ENCODE results near the gene RNASET2. TPM values are rescaled to one million over a fixed set of nuclear protein-coding genes. Genes with fewer than 3 reads are reported as not detected.
"Not testable (repeated sequence)": the region's sequence is repeated elsewhere in the genome, so short reads cannot be mapped to it uniquely, and the experiment has no call there.

Gene RNASET2
- total RNA-seq, 4 donors from 2014 or later: 57.9 to 115 (median 103) TPM

DNA sequence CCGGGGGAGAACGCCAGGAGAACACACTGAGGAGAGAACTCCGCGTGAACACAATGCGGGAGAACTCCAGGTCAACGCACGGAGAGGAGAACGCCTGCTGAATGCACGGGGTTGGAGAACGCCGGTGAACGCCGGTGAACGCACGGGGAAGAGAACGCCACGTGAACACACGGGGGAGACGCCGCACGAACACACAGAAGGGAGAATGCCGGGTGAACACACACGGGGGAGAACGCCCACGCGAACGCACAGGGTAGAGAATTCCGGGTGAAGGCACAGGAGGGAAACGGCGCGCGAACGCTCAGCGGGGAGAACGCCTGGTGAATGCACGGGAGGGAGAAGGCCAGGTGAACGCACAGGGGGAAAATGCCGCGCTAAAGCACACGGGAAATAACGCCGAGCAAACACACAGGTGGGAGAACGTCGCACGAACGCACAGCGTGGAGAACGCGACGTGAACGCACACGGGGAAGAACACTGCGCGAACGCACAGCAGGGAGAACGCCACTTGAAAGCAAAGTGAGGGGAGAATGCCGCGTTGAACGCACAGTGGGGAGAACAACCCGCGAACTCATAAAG lies 56.1 kb downstream of the RNASET2 start:
- no peaks in the 10 kb centered on the region for H3K36me3 ChIP-seq
- no peaks in the 10 kb centered on the region for H3K9me3 ChIP-seq
- no peaks in the 10 kb centered on the region for H3K27me3 ChIP-seq
- TF ChIP-seq EP300 (IDR thresholded peaks at IDR 0.05) (no peak), POLR2A (IDR thresholded peaks at IDR 0.05) (no peak)
- TF ChIP-seq, protein P1, sequence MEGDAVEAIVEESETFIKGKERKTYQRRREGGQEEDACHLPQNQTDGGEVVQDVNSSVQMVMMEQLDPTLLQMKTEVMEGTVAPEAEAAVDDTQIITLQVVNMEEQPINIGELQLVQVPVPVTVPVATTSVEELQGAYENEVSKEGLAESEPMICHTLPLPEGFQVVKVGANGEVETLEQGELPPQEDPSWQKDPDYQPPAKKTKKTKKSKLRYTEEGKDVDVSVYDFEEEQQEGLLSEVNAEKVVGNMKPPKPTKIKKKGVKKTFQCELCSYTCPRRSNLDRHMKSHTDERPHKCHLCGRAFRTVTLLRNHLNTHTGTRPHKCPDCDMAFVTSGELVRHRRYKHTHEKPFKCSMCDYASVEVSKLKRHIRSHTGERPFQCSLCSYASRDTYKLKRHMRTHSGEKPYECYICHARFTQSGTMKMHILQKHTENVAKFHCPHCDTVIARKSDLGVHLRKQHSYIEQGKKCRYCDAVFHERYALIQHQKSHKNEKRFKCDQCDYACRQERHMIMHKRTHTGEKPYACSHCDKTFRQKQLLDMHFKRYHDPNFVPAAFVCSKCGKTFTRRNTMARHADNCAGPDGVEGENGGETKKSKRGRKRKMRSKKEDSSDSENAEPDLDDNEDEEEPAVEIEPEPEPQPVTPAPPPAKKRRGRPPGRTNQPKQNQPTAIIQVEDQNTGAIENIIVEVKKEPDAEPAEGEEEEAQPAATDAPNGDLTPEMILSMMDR (IDR thresholded peaks at IDR 0.05): no peak
- H3K4me1 ChIP-seq: peaks cover 0 to 18% (median 0%) of the 10 kb centered on the region in 4 donors
- no peak overlapping the region for H3K4me3 ChIP-seq
- WGBS, 2 donors: 95 to 97% methylated on average over 61 of the region's 61 CpGs
- no peak overlapping the region for H3K27ac ChIP-seq
- no peak for DNase-seq (ENCODE audit: low spot score in 2 of 2)

DNA sequence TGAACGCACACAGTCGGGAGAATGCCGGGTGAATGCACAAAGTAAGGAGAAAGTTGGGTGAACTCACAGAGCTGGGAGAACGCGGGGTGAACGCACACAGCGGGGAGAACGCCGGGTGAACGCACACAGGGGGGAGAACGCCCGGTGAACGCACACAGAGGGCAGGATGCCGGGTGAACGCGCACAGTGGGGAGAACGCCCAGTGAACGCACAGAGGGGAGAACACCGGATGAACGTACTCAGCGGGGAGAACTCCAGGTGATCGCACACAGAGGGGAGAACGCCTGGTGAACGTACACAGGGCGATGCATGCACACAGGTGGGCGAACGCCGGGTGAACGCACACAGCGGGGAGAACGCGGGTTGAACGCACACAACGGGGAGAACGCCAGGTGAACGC lies 57.4 kb downstream of the RNASET2 start:
- TF ChIP-seq EP300 (IDR thresholded peaks at IDR 0.05) (no peak), POLR2A (IDR thresholded peaks at IDR 0.05) (no peak)
- TF ChIP-seq, protein P1 (IDR thresholded peaks at IDR 0.05): no peak
- no peak overlapping the region for H3K27ac ChIP-seq
- DNase-seq (ENCODE audit: low spot score in 2 of 2): no peak
- no peaks in the 10 kb centered on the region for H3K36me3 ChIP-seq
- no peak overlapping the region for H3K4me3 ChIP-seq
- H3K27me3 ChIP-seq: no peaks in the 10 kb centered on the region
- WGBS, 2 donors: 95 to 97% methylated on average over 36 of the region's 36 CpGs
- H3K4me1 ChIP-seq: peaks cover 0 to 5% (median 0%) of the 10 kb centered on the region in 4 donors
- no peaks in the 10 kb centered on the region for H3K9me3 ChIP-seq

DNA sequence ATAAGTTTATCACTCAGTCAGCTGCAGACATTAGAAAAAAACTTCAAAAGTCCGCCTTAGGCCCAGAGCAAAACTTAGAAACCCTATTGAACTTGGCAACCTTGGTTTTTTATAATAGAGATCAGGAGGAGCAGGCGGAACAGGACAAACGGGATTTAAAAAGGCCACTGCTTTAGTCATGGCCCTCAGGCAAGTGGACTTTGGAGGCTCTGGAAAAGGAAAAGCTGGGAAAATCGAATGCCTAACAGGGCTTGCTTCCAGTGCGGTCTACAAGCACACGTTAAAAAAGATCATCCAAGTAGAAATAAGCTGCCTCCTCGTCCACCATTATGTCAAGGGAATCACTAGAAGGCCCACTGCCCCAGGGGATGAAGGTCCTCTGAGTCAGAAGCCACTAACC lies 61.7 kb downstream of the RNASET2 start:
- H3K4me1 ChIP-seq; H3K27ac ChIP-seq; H3K27me3 ChIP-seq; DNase-seq (ENCODE audit: low spot score in 2 of 2); H3K36me3 ChIP-seq; H3K9me3 ChIP-seq; H3K4me3 ChIP-seq: not testable (repeated sequence)
- WGBS, 2 donors: 84 to 89% methylated on average over 7 of the region's 7 CpGs

DNA sequence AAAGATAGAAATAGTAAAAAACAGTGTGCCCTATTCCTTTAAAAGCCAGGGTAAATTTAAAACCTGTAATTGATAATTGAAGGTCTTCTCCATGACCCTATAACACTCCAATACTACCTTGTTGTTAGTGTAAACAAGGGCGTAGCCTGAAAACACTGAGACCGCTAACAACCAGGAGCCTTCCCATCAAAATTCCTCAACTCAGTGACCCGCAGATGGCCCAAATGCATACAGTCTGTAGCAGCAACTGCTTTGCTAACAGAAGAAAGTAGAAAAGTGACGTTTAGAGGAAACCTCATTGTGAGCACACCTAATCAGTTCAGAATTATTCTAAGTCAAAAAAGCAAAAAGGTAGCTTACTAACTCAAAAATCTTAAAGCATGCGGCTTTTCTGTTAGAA lies 63.9 kb downstream of the RNASET2 start:
- H3K27me3 ChIP-seq; DNase-seq (ENCODE audit: low spot score in 2 of 2); H3K27ac ChIP-seq; H3K36me3 ChIP-seq; H3K4me1 ChIP-seq; H3K4me3 ChIP-seq: not testable (repeated sequence)
- H3K9me3 ChIP-seq: peaks cover 0 to 11% (median 0%) of the 10 kb centered on the region in 4 donors
- WGBS, 2 donors: 54 to 61% methylated on average over 5 of the region's 5 CpGs

DNA sequence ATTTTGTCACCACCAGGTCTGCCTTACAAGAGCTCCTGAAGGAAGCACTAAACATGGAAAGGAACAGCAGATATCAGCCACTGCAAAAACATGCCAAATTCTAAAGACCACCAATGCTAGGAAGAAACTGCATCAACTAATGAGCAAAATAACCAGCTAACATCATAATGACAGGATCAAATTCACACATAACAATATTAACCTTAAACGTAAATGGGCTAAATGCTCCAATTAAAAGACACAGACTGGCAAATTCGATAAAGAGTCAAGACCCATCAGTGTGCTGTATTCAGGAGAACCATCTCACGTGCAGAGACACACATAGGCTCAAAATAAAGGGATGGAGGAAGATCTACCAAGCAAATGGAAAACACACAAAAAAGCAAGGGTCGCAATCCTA lies 69.6 kb downstream of the RNASET2 start:
- H3K4me1 ChIP-seq; H3K27ac ChIP-seq; DNase-seq (ENCODE audit: low spot score in 2 of 2); H3K36me3 ChIP-seq; H3K27me3 ChIP-seq; H3K4me3 ChIP-seq: not testable (repeated sequence)
- H3K9me3 ChIP-seq: peaks cover 0 to 45% (median 0%) of the 10 kb centered on the region in 4 donors
- WGBS, 2 donors: 86 to 90% methylated on average over 4 of the region's 4 CpGs

DNA sequence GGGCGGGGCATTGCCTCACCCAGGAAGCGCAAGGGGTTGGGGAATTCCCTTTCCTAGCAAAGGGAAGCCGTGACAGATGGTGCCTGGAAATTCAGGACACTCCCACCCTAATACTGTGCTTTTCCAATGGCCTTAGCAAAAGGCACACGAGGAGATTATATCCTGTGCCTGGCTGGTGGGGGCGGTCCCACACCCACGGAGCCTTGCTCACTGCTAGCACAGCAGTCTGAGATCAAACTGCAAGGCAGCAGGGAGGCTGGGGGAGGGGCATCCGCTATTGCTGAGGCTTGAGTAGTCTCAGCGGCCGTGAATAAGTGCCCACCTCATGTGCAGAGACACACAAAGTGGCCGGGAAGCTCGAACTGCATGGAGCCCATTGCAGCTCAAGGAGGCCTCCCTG lies 71.4 kb downstream of the RNASET2 start:
- WGBS, 2 donors: 82 to 89% methylated on average over 10 to 11 of the region's 11 CpGs
- peaks cover 0 to 41% (median 0%) of the 10 kb centered on the region in 4 donors for H3K9me3 ChIP-seq
- H3K27me3 ChIP-seq; H3K36me3 ChIP-seq; H3K27ac ChIP-seq; H3K4me1 ChIP-seq; DNase-seq (ENCODE audit: low spot score in 2 of 2); H3K4me3 ChIP-seq: not testable (repeated sequence)

DNA sequence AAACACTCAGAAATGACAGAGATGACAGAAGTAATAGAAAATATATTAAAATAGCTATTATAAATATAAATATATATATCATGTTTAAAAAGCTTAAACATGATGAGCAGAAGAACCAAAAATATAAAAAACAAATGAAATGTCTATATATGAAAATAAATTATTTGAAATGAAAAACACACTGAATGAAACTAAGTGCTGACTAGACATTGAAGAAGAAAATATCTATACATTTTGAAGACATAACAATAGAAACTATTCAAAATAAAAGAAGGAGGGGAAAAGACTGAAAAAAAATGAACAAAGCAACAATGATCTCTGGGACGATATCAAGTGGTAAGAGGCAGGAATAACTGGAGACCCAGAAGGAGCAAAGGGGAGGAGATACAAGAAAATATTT lies 76.8 kb downstream of the RNASET2 start:
- no peaks in the 10 kb centered on the region for H3K27me3 ChIP-seq
- H3K9me3 ChIP-seq: peaks cover 0 to 17% (median 0%) of the 10 kb centered on the region in 4 donors
- no peak for DNase-seq (ENCODE audit: low spot score in 2 of 2)
- 59 to 68% methylated on average over 1 of the region's 1 CpG for WGBS, 2 donors
- H3K4me3 ChIP-seq: no peak overlapping the region
- no peak overlapping the region for H3K27ac ChIP-seq
- H3K36me3 ChIP-seq: no peaks in the 10 kb centered on the region
- no peaks in the 10 kb centered on the region for H3K4me1 ChIP-seq
- TF ChIP-seq EP300 (IDR thresholded peaks at IDR 0.05) (no peak), POLR2A (IDR thresholded peaks at IDR 0.05) (no peak)
- TF ChIP-seq, protein P1 (IDR thresholded peaks at IDR 0.05): no peak

Small RNA genes within 50 kb of the gene (small RNA-seq; reads per million reads assigned to genes)
- not detected for gene MIR3939

Other genes with a start within 250 kb of the RNASET2 start
- gene CEP43, start 42.8 kb upstream of the RNASET2 start, total RNA-seq: 10 to 100 TPM; 14.0 to 23.7 (median 23.2) TPM
- not detected for gene CCR6, start 166.5 kb upstream of the RNASET2 start, total RNA-seq
- not detected for gene GPR31, start 201.4 kb upstream of the RNASET2 start, total RNA-seq